NCI-H526 (cell line): ENCODE measurements around the gene SBF2.

Experiments used
- DNase-seq, 2 experiments: peaks; one replicate each; lab custom pipeline; 2025; lab: John Stamatoyannopoulos, UW

Gene SBF2

DNA sequence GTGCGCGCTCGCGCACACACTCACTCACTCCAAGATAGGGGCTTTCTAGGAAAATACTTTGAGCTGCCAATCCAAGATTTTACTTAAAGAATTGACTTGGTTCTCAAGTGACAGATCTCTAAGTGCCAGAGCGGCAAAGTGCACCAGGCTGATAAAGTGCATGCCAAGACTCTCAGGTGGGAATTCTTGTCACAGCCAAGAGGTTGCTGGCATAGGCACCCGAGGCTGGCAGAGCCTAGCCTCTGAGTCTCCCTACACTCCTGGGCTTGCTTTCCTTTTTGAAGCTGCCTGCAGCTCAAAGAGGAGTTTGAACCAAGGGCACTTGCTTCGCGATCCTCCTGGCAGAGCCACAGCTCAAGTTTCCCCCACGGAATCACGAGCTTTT is 8.3 kb upstream of the SBF2 start:
- peak in 1 of 2 experiments; percentile 86 for DNase-seq

DNA sequence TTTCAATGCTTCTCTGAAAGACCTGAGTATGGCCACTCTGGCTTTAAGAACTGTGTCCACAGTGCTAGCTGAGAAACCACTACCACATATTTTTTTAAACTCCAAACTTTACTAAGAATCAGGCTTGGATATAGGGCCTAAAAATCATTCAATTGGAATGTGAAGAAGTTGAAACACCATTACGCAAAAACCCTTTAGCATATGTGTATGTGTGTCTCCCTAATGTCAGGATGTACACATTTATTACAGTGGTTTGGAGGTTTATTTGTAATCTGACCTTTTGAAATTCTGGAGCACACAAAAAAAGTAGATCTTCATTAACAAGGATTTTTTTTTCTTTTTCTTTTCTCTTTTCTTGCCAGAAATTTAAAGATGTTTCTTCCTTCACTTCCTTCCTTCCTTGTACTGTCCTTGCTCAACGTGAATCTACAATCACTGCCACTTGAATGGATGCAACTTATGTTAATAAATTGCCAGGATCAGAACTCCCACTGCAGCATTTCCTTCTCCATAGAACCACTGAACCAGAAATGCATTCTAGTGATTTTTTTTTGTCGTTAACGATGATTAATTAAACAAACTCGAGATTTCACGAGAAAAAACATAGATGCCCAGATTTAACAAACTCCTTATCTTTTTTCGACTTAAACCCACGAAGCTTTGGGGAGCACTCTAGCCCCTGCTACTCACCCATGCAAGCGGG is 7.8 kb upstream of the SBF2 start:
- no peak for DNase-seq

DNA sequence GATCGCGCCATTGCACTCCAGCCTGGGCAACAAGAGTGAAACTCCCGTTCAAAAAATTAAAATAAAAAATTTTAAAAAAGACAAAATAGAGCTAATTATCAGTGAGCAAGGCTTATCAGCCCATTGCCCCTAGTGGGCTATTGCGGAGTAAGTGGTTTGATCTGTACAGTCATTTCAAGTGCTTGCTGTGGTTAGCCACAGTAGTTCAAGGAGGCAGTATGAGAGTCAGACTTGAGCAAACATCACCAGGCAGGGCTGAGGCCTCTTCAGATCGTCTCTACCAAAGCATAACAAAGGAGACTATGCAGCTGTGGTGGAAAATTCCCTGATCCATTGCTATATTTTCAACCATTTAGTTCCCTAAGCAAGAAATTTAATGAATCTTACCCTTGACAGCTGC is 4.3 kb upstream of the SBF2 start:
- no peak for DNase-seq

DNA sequence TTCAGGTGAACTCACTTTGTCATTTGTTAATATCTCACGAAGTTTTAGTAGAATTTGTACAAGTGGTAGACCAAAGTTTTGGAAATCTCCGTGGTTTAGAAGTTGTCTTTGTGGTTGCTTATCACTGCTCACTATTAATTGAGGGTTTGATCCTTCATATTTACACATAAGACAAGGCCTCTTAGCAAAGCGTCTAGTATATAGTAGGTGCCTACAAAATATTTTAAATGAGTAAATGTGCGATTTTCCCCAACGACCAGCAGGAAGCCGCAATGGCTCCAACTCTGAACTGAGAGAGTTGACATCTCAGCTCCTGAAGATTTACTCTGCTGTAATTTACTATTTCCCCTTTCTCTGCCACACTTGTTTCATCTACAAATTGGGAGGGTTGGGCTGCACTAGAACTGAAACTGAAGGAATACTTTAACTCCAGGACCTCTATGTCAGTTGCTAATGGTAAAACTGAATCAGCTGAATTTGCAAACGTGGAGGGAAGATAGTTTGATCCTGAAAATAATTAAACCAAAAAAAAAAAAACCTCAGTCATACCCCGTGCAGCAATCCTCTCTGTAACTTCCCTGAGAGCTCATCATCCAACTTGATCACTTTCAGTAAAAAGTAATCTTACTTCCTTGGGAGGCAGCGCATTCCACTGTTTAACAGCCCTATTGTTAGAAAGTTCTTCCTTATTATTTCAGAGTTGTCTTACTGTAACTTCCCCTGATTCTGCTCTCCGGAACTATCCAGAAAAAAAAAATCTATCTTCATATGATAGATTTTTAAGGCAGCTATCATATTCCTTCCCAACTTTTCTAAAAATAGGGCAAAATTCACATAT is 1.3 kb upstream of the SBF2 start:
- DNase-seq: no peak

DNA sequence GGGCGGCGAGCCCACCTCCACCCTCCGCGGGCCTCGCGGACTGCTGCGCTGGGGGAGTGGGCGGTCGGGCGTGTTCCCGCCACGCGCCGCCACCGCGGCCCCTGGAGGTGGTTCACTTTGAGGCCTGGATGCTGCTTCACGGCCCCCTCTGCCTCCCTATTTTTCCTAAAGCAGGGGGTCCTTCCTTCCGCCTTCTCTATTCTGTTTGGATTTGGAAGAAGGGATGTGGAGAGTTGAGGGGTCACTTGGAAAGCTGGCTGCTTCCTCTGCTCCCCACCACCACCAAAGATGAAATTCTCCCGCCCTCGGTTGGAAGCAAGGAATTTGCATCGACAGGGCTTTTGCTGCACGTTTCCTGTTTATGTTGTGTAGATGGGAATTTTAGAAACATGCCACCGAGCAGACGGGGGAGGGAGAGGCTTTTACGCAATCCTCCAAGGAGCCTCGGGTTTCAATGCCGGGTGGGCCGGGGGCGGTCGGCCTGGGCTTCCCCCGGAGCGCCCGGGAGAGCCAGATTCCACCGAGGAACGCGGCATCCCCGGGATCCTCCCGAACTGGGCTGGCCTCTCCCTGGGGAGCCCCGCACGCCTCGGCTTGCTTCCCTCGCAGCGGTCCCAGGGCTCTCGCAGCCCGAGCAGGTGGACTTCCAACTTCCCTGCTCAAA is 403 bp upstream of the SBF2 start:
- peak; percentile 65 to 83 for DNase-seq

DNA sequence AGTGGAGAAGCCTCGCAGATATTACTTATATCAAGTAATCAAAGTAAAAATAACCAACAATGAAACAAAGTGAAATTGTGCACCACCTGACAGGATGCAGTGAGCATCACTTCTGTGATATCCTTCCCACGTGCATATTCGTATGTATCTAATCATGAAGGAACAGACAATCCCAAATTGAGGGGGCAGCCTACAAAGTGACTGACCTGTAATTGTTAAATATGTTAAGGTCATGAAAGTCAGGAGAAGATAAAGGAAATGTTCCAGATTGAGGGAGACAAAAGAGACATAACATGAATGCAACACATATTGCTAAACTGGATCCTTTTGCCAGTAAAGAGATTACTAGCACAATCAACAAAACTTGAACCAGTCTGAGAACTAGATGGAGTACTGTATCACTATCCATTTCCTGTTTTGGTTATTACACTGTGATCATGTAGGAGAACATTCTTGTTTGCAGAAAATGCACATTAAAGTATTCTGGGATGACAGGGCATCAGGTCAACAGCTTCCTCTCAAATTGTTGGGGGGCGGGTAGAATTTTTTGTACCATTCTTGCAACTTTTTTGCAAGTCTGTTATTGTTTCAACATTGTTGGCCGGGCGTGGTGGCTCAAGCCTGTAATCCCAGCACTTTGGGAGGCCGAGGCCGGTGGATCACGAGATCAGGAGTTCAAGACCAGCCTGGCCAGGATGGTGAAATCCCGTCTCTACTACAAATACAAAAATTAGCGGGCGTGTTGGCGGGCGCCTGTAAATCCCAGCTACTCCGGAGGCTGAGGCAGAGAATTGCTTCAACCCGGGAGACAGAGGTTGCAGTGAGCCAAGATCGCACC is 2.0 kb downstream of the SBF2 start:
- DNase-seq: no peak

DNA sequence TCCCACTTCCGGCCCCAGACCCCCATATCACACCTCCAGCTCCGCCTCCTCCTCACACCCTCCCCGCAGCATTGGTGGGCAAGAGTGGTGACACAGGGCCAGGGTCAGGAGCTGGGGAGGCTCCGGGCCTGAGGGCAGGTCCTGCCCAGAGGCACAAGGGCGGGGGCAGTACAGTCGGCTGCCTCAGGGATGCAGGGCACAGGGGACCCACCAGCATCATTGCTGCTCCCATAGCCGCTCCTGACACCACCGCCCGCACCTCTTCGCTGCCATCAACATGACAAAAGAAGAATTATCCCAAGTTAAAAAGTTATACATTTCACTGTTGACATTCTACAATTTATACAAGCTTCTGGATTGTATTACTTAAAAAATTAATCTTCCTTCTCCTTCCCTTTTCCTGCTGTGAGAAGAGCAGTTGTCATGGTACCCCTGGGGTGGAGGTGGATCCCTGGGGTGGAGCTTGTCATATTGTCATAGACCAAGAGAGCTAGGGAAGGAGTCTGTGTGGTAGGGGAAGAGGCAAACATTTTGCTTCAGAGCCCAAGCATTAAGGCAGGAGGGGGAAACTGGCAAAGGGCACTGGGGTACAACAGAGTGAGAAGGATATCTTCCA is 4.1 kb downstream of the SBF2 start:
- no peak for DNase-seq

DNA sequence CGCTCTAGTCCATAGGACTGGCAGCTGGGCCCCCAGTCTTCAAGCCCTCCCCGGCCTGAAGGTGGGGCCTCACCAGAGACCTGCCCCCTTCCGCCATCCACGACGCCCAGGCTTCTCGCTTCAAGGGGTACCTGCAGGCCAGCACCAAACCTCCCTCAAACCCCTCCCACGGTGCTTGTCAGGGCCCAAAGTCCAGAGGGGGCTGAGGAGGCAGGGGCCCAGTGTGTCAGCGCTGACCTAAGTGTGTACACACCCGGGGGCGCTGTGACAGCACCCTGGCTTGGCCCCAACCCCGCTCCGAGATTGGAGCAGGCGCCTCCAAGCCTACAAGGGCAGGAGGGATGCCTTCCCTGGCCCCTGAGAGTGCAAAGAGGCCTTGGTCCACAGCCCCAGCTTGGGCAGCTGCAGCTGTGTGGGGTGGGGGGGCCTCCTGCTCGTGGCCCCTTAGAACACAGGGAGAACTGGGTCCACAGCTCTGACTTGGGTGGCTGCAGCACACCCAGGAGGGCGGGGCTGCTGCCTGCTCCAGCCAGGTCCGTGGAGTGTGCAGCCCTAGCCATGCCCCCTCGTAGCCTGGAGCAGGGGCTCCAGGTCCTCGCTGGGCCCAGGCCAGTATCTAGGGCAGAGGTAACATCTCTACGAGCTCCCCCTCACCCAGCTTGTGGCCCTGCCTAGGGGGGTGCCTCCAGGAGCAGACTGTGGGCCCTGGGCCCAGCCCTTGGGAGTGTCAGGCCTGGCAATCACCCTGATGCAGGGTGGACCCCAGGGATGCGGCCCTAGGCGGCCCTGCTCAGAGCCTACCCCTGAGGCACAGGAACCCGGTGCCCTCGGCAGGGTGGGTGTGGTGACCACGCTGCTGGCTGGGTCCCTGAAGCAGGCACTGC is 4.9 kb downstream of the SBF2 start:
- DNase-seq: no peak

DNA sequence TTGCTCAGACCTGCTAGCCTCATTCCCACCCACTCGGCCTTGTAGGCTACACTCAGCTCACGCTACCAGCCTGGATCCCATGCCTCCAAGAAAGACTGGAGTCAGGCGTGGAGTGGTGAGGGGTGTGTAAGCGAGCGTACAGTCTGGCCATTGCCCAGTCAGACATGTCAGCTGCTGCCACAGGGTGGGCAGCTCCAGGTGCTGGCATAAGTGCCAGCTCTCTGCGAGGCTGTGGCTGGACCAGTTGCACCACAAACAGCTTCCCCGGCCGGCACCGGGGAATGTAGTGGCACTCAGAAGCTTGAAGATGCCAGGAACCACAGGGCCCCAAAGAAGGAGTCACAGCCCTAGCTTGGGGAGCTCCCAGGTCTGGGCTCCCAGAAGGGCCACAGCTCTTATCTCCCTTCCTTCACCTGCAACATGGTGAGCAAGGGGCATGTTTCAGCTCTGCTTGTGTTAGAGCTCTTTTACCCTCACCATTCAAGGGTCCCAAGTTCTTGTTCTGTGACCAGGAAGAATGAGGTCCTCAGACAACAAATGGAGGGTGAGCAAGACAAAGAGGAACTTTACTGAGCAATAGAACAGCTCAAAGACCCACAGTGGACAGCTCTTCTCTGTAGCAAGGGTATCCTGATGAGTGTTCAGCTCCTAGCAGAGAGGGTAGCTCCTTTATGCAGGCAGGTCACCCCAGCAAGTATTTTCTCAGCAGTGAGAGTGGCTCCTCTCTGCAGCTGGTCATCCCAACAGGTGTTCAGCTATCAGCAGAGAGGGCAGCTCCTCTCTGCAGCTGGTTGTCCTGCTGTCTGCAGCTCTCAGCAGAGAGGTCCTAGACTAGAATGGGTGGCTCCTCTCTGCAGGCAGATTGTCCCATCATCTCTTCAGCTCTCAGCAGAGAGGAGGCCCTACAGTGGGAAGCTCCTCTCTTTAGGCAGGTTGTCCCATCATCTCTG is 6.0 kb downstream of the SBF2 start:
- DNase-seq: no peak

DNA sequence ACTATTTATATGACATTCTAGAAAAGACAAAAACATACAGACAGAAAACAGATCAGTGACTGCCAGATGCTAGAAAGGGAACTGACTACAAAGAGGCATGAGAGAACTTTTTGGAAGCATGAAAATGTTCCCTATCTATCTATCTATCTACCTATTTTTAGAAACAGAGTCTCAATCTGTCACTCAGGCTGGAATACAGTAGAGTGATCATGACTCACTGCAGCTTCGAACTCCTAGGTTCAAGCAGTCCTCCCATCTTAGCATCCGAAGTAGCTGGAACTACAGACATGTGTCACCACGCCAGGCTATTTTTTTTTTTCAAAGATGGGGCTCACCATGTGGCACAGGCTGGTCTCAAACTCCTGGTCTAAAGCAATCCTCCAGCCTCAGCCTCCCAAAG is 6.9 kb downstream of the SBF2 start:
- no peak for DNase-seq

DNA sequence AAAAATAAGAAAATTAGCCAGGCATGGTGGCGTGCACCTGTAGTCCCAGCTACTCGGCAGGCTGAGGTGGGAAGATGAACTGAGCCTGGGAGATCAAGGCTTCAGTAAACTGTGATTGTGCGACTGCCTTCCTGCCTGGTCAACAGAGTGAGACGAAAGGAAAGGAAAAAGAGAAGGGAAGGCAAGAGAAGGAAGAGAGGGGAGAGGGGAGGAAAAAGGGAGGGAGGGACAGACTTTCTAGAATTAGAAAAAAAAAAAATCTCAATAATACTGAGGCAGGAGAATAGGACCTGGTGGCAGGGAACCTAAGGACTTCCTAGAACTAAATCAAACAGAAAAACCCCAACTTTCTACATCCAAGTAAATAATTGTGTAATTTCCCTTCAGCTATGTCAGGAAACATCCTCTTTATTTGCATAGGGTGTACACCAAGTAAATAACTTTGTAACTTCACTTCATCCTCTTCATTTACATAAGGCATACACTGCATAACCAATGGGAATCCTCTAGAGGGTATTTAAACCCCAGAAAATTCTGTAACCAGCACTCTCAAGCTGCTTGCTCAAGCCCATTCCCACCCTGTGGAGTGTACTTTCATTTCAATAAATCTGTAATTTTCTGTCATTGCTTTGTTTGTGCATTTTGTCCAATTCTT is 8.7 kb downstream of the SBF2 start:
- DNase-seq: peak; percentile 19 to 39

DNA sequence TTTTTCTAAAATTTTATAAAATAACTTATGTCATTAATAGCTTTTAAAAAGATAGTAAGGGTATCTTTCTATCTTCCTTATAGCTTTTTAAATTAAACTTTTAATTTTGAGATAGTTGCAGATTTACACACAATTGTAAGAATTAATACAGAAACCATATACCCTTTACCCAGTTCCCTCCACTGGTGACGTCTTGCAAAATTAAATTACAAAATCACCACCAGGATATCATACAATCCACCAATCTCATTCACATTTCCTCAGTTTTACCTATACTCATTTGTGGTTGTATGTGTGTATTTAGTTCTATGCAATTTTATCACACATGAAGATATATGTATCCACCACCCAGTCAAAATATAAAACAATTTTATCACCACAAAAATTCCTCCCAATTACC is 10.0 kb downstream of the SBF2 start:
- no peak for DNase-seq

DNA sequence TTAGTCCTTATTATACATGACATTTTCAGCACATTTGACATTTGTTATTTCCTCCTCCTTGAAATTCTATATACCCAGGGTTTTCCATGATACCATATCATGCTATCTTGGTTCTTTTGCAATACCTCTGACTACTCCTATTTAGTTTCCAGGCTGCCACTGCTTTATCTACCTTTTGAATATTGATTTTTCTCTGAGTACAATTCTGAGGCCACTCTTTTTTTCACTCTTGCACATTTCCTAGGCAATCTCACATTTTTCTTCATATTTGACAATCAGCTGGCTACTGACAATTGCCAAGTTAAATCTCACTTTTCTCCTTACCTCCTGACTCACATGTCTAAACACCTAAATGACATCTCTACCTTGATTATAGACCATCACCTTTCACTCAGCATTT is 11.9 kb downstream of the SBF2 start:
- no peak for DNase-seq

DNA sequence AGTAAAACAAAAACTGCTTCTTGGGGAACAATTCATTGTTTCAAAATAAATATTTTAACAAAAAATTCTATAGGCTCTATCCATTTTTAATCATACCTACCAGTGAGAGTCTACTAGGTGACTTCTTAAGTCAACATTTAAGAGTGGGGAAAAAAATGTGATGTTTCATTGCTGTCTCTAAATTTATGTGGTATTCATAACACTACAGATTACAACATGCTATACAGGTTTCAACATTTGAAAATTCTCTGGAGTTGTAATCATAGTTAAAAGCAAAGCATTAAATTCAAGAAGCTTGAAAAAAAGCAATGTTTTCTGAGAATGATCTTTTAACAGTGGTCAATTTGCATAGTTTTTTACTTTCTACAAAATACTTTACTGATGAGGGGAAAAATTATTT is 18.3 kb downstream of the SBF2 start:
- DNase-seq: no peak

DNA sequence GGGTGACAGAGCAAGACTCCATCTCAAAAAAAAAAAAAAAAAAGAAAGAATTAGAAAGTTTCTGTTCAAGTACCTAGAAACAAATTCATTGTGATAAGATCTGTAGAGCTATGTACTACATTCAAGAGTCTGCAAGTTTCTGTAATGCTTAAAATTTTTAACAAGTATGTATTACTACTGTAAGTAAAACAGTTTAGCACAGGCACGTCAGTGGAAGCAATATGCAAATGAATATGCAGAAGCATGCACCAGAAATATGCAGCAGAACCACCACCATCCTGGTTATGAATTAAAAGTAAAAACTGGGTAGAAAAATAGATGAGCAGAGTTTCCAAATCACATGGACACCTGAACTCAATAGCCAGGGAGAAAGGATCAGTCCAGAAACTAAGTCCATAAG is 19.3 kb downstream of the SBF2 start:
- peak in 1 of 2 experiments; percentile 26 for DNase-seq

DNA sequence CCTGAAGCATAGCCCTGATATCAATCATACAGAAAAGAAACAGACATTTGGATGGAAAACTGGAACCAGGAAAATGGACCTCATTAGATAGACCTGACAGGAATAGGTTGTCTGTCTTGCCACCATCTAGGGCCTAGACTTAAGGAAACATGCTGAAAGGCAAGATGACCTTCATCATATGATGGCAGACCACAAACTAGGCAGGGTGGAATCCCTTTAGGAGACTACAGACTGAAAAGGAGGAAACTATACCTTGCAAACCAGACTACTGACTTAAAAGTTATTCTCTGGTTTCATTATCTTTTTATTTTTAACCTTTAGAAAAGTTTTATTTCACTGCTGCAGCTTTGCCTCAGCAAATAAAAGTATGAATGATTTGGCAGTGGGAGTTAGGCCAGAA is 20.3 kb downstream of the SBF2 start:
- no peak for DNase-seq

DNA sequence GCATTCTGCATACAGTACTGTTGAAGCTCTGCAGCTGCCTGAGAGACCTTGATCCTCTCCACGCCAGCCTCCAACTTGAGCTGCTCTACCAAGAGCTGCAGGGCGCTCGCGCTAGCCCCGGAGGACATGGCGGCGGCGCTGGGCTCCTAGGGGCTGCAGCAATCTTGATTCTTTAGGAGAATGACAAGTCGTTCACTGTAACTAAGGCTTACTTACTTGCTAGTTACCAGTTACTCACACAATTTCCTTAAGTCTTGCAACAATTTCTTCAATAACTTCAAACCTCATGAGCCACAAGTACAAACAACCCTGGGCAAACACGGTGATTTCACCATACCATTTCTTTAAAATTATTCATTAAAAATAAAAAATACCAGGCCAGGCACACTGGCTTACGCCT is 21.9 kb downstream of the SBF2 start:
- no peak for DNase-seq

DNA sequence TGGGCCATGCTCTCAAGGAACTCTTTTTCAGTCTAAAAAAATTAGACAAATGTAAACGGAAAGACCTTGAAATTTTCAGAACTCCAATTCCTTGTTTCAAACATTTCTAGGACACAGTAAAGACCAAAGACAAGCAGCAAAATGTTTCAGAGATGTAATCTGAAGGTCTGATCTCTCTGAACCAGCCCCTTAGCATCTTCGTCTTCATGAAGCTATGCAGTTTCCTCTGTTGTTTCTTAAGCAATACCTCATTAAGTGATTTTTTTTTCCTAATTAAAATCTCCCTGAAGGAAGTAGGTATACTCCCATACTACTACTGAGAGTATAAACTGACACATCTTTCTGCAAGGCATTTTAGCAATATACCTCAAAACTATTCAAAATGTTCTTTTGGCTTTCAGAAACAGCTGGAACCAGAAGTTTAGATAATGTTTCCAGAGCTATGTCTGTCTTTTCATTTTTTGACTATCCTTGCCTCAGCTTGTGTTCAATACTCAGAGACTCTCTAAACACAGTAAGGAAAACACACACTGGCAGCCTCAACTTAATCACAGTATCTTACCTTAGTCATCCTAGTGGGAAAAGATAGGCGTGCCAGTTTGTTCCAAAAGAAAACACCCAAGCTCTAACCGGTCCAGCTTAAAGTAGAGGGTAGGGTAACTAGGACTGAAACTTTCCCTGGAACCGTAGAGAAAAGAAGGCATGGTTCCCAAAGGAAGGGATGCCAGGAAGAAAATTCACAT is 25.1 kb downstream of the SBF2 start:
- DNase-seq: no peak
